Endothelial cell (in vitro differentiated cells): ENCODE data around the gene CDKN2AIP. TPM values are rescaled to one million over a fixed set of nuclear protein-coding genes. Genes with fewer than 3 reads are reported as not detected.
"Not testable (repeated sequence)": the region's sequence is repeated elsewhere in the genome, so short reads cannot be mapped to it uniquely, and the experiment has no call there.

Experiments used
- DNase-seq: peaks from one replicate; pipeline ENCODE4 v3.0.0; 2021; ENCODE audit warnings: low spot score
- H3K27ac Mint-ChIP-seq: one replicate; pipeline ENCODE4 v1.8.0; 2021; ENCODE audit warnings: mixed read lengths, inconsistent platforms; ENCODE audit not compliant: unreplicated experiment
- H3K27me3 Mint-ChIP-seq: one replicate; pipeline ENCODE4 v1.8.0; 2021; ENCODE audit warnings: mild to moderate bottlenecking, moderate library complexity, mixed read lengths, inconsistent platforms; ENCODE audit not compliant: unreplicated experiment
- H3K36me3 Mint-ChIP-seq: one replicate; pipeline ENCODE4 v1.8.0; 2021; ENCODE audit warnings: mild to moderate bottlenecking, low read depth, mixed read lengths, inconsistent platforms; ENCODE audit not compliant: unreplicated experiment
- H3K4me1 Mint-ChIP-seq: one replicate; pipeline ENCODE4 v1.8.0; 2021; ENCODE audit warnings: mild to moderate bottlenecking, mixed read lengths, inconsistent platforms; ENCODE audit not compliant: unreplicated experiment
- H3K4me3 Mint-ChIP-seq: one replicate; pipeline ENCODE4 v1.8.0; 2021; ENCODE audit warnings: mild to moderate bottlenecking, mixed read lengths, inconsistent platforms; ENCODE audit not compliant: unreplicated experiment
- H3K9me3 Mint-ChIP-seq: one replicate; pipeline ENCODE4 v1.8.0; 2021; ENCODE audit warnings: mixed read lengths, inconsistent platforms; ENCODE audit not compliant: unreplicated experiment
- total RNA-seq: library from RNA; stranded (reverse); fragmentation: NEBNext Ultra II Directional; extraction: Animal tissue kit (Norgen Biotek cat#: 25700); gene quantifications from one replicate; pipeline ENCODE4 v1.2.1, GENCODE V29; 2021; ENCODE audit not compliant: unreplicated experiment
- TF ChIP-seq, protein P1 (sequence below): fragments of 200-600 bp; sonication (generic); IDR thresholded peaks from one replicate; pipeline ENCODE4 v1.5.0; 2021; ENCODE audit warnings: antibody characterized with exemption; ENCODE audit not compliant: unreplicated experiment

Gene CDKN2AIP
- total RNA-seq, 1 donor from 2014 or later, result 22.0 TPM

DNA sequence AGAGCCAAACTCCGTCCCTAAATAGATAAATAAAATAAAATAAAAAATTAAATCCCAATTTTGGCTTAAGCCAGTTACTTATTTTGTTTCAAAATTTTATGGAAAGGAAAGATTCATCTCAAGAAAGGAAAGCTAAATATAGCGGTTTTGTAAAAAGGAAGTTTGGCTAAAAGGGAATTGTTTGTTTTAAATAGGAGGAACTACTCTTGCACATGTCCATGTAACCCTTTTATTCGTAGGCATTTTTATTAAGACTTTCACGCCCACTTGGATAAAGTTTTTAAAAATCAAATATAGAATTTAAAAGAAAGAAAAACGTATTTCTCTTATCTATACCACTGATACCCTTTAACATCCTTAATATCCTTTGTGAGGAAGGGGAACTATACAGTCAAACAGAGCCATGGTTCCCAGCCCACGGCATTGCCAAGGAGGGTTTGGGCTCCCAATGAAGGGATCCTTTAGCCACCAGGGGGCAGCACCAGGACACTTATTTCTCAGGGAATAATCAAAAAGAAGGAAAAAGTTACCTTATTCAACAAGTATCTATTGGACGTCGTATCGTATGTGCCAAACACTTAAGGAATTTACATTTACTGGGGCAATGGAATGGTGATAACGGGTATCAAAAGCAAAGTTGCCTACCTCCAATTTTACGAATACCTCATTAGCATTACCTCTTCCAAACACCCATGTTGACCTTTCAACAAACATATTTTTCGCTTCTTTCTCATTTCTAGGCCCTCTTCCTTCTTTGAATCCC lies 27.7 kb downstream of the CDKN2AIP start:
- peaks cover 9% of the 10 kb centered on the region for H3K9me3 Mint-ChIP-seq
- H3K27ac Mint-ChIP-seq, result no peak overlapping the region
- no peak overlapping the region for H3K4me3 Mint-ChIP-seq
- H3K4me1 Mint-ChIP-seq, result peaks cover 8% of the 10 kb centered on the region
- peaks cover 2% of the 10 kb centered on the region for H3K27me3 Mint-ChIP-seq
- TF ChIP-seq, protein P1, sequence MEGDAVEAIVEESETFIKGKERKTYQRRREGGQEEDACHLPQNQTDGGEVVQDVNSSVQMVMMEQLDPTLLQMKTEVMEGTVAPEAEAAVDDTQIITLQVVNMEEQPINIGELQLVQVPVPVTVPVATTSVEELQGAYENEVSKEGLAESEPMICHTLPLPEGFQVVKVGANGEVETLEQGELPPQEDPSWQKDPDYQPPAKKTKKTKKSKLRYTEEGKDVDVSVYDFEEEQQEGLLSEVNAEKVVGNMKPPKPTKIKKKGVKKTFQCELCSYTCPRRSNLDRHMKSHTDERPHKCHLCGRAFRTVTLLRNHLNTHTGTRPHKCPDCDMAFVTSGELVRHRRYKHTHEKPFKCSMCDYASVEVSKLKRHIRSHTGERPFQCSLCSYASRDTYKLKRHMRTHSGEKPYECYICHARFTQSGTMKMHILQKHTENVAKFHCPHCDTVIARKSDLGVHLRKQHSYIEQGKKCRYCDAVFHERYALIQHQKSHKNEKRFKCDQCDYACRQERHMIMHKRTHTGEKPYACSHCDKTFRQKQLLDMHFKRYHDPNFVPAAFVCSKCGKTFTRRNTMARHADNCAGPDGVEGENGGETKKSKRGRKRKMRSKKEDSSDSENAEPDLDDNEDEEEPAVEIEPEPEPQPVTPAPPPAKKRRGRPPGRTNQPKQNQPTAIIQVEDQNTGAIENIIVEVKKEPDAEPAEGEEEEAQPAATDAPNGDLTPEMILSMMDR, result peak; percentile 97
- peaks cover 8% of the 10 kb centered on the region for H3K36me3 Mint-ChIP-seq
- DNase-seq, result peak; percentile 88

DNA sequence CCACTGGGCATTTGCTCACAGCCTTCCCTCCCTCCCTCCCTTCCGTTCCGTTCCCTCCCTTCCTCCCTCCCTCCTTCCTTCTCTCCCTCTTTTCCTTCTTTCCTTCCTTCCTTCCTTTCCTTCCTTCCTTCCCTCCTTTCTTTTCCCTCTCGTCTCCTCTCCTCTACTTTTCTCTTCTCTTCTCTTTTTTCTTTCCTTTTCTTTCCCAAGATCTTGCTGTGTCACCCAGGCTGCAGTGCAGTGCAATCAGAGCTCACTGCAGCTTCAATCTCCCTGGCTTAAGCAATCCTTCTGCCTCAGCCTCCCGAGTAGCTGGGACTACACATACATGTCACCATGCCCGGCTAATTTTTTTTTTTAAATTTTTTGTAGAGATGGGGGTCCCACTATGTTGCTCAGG lies 33.7 kb downstream of the CDKN2AIP start:
- TF ChIP-seq, protein P1, result no peak
- no peak for DNase-seq
- no peak overlapping the region for H3K4me3 Mint-ChIP-seq
- H3K4me1 Mint-ChIP-seq, result peaks cover 2% of the 10 kb centered on the region
- H3K36me3 Mint-ChIP-seq, result no peaks in the 10 kb centered on the region
- H3K9me3 Mint-ChIP-seq, result no peaks in the 10 kb centered on the region
- no peaks in the 10 kb centered on the region for H3K27me3 Mint-ChIP-seq
- H3K27ac Mint-ChIP-seq, result no peak overlapping the region

GRCh38 chr4:183478926-183479325 lies 34.5 kb downstream of the CDKN2AIP start:
- TF ChIP-seq, protein P1, result no peak
- DNase-seq, result no peak
- Mint-ChIP-seq H3K27ac (no peak overlapping the region), H3K9me3 (no peaks in the 10 kb centered on the region), H3K36me3 (no peaks in the 10 kb centered on the region), H3K4me3 (no peak overlapping the region), H3K4me1 (peaks cover 2% of the 10 kb centered on the region), H3K27me3 (no peaks in the 10 kb centered on the region)

DNA sequence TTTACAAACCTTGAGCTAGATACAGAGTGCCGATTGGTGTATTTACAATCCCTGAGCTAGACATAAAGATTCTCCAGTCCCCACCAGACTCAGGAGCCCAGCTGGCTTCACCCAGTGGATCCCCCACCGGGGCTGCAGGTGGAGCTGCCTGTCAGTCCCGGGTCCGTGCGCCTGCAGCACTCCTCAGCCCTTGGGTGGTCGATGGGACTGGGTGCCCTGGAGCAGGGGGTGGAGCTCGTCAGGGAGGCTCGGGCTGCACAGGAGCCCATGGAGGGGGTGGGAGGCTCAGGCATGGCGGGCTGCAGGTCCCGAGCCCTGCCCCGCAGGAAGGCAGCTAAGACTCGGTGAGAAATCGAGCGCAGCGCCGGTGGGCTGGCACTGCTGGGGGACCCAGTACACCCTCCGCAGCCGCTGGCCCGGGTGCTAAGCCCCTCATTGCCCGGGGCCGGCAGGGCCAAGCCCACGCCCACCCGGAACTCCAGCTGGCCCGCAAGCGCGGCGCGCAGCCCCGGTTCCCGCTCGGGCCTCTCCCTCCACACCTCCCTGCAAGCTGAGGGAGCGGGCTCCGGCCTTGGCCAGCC lies 38.2 kb downstream of the CDKN2AIP start:
- H3K9me3 Mint-ChIP-seq, H3K4me1 Mint-ChIP-seq, H3K27ac Mint-ChIP-seq, H3K36me3 Mint-ChIP-seq, H3K27me3 Mint-ChIP-seq, H3K4me3 Mint-ChIP-seq, DNase-seq: not testable (repeated sequence)

DNA sequence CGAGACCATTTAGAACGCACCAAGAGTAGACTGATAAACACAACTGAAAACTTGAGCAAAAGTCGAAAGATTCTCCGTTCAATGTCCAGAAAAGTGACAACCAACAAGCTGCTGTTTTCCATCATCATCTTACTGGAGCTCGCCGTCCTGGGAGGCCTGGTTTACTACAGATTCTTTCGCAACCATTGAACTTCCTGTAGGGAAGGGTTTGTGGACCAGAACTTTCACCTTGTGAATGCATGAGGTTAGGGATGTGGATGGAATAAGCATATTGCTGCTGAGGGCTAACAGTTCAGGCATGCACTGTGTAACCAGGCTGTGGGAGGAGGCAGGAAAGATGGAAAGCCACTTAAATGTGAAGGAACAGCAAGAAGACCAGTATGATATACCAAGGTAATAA lies 39.6 kb downstream of the CDKN2AIP start:
- TF ChIP-seq, protein P1, result no peak
- DNase-seq, result no peak
- no peak overlapping the region for H3K27ac Mint-ChIP-seq
- no peak overlapping the region for H3K4me3 Mint-ChIP-seq
- H3K36me3 Mint-ChIP-seq, result peaks cover 3% of the 10 kb centered on the region
- H3K9me3 Mint-ChIP-seq, result no peaks in the 10 kb centered on the region
- no peaks in the 10 kb centered on the region for H3K27me3 Mint-ChIP-seq
- no peaks in the 10 kb centered on the region for H3K4me1 Mint-ChIP-seq
